Esophagus squamous epithelium (tissue), 4 donors: ENCODE data around the gene HSF2BP.

ENCODE experiments used
- CTCF ChIP-seq, 6 experiments: fragments of 450-650 bp in 4 of 6; fragments of 200-600 bp in 2 of 6; sonication (generic) in 2 of 6; IDR thresholded peaks; one replicate each; pipeline ENCODE4 v1.5.1; 2016 to 2019; ENCODE audit warnings: antibody characterized with exemption in 6 of 6, mild to moderate bottlenecking in 4 of 6, moderate library complexity in 4 of 6
- POLR2A ChIP-seq, 4 donors: fragments of 450-650 bp; IDR thresholded peaks; one replicate each; pipeline ENCODE4 v1.6.1; 2017; ENCODE audit warnings: antibody characterized with exemption in 4 of 4, mild to moderate bottlenecking in 4 of 4, moderate library complexity in 3 of 4

- TF ChIP-seq CTCF (IDR thresholded peaks at IDR 0.05) (no peak), POLR2A (IDR thresholded peaks at IDR 0.05) (no peak)
Measured at GRCh38 chr21:43603641-43604504, 55.4 kb downstream of the HSF2BP start.
